DMS79 treated with DMSO at 0.1 percent for 48 hours (cell line): ENCODE measurements around the gene NDUFAF8.

ENCODE experiments used
- DNase-seq: peaks from one replicate; lab custom pipeline; 2025; lab: John Stamatoyannopoulos, UW

NDUFAF8 gene

GRCh38 chr17:81277421-81277820 is 38.3 kb downstream of the NDUFAF8 start:
- peak; percentile 56 for DNase-seq

GRCh38 chr17:81277946-81278693 is 39.0 kb downstream of the NDUFAF8 start:
- no peak for DNase-seq

- DNase-seq: no peak
Measured at GRCh38 chr17:81278831-81279230, 39.7 kb downstream of the NDUFAF8 start.

- DNase-seq: no peak
Measured at GRCh38 chr17:81279278-81280275, 40.5 kb downstream of the NDUFAF8 start.

GRCh38 chr17:81280571-81280970 is 41.5 kb downstream of the NDUFAF8 start:
- DNase-seq: no peak

- DNase-seq: no peak
Measured at GRCh38 chr17:81282141-81282540, 43.0 kb downstream of the NDUFAF8 start.

GRCh38 chr17:81282876-81283275 is 43.8 kb downstream of the NDUFAF8 start:
- DNase-seq: no peak

GRCh38 chr17:81285179-81285878 is 46.2 kb downstream of the NDUFAF8 start:
- DNase-seq: no peak

GRCh38 chr17:81285894-81286293 is 46.8 kb downstream of the NDUFAF8 start:
- no peak for DNase-seq

- no peak for DNase-seq
Measured at GRCh38 chr17:81286491-81287145, 47.5 kb downstream of the NDUFAF8 start.

- no peak for DNase-seq
Measured at GRCh38 chr17:81287152-81287551, 48.0 kb downstream of the NDUFAF8 start.

- no peak for DNase-seq
Measured at GRCh38 chr17:81287741-81288430, 48.8 kb downstream of the NDUFAF8 start.

GRCh38 chr17:81288715-81289114 is 49.6 kb downstream of the NDUFAF8 start:
- DNase-seq: no peak

- DNase-seq: no peak
Measured at GRCh38 chr17:81289627-81290026, 50.5 kb downstream of the NDUFAF8 start.

- no peak for DNase-seq
Measured at GRCh38 chr17:81290230-81290629, 51.1 kb downstream of the NDUFAF8 start.
